IMR-90 (cell line): ENCODE results near the gene CREG2. TPM values are rescaled to one million over a fixed set of nuclear protein-coding genes. Genes with fewer than 3 reads are reported as not detected.

ENCODE experiments used
- ATAC-seq: fragments of 200-7000 bp; cut with Tn5 transposase; 2 replicates; pipeline ENCODE4 v1.9.1; 2020; ENCODE audit warnings: low read depth, mild to moderate bottlenecking, moderate library complexity
- BruUV-seq: library from RNA; stranded (reverse); fragments of 400-500 nt; replicated peaks from 2 replicates; lab custom pipeline; 2021; lab: Mats Ljungman, UMichigan
- CTCF ChIA-PET: fragments of 300-600 bp; formaldehyde crosslinking; extraction: SDS; loops from one replicate; lab custom pipeline; 2021; ENCODE audit warnings: antibody characterized with exemption; lab: Yijun Ruan, JAX
- POLR2A ChIA-PET: fragments of 300-600 bp; sonication (Branson Sonifier 250); formaldehyde crosslinking; loops from one replicate; lab custom pipeline; 2022; ENCODE audit warnings: antibody characterized with exemption; ENCODE audit not compliant: unreplicated experiment; lab: Charles Lee
- DNase-seq: peaks from one replicate; pipeline ENCODE4 v3.0.0; 2013
- H2AFZ ChIP-seq: replicated peaks from 2 replicates; pipeline ENCODE3; 2013; ENCODE audit warnings: low read length, mild to moderate bottlenecking; ENCODE audit not compliant: poor library complexity
- H2AK5ac ChIP-seq: 2 replicates; pipeline ENCODE4 v1.6.1; 2013; ENCODE audit warnings: low read depth, low read length, inconsistent platforms
- H2AK9ac ChIP-seq: replicated peaks from 2 replicates; pipeline ENCODE3; 2013; ENCODE audit warnings: mild to moderate bottlenecking, low read depth, low read length, moderate library complexity; ENCODE audit not compliant: poor library complexity
- H2BK120ac ChIP-seq: 2 replicates; pipeline ENCODE4 v1.6.1; 2013; ENCODE audit warnings: low read depth, low read length, inconsistent platforms
- H2BK15ac ChIP-seq: 3 replicates; pipeline ENCODE4 v1.6.1; 2013; ENCODE audit warnings: low read depth, low read length, inconsistent platforms
- H2BK20ac ChIP-seq: 2 replicates; pipeline ENCODE4 v1.6.1; 2013; ENCODE audit warnings: low read depth, mild to moderate bottlenecking, inconsistent platforms, low read length, moderate library complexity
- H2BK5ac ChIP-seq: 2 replicates; pipeline ENCODE4 v1.6.1; 2013; ENCODE audit warnings: mild to moderate bottlenecking, low read depth, low read length, inconsistent platforms; ENCODE audit not compliant: poor library complexity, severe bottlenecking
- H3K14ac ChIP-seq: replicated peaks from 2 replicates; pipeline ENCODE4 v1.6.1; 2013; ENCODE audit warnings: low read depth, low read length, inconsistent platforms
- H3K18ac ChIP-seq: 2 replicates; pipeline ENCODE4 v1.6.1; 2013; ENCODE audit warnings: low read depth, low read length, control low read depth
- H3K23ac ChIP-seq: 2 replicates; pipeline ENCODE4 v1.6.1; 2013; ENCODE audit warnings: low read depth, low read length, inconsistent platforms
- H3K27ac ChIP-seq: 2 replicates; pipeline ENCODE4 v1.5.1; 2013; ENCODE audit warnings: mild to moderate bottlenecking, control low read depth, low read length; ENCODE audit not compliant: insufficient read depth
- H3K27me3 ChIP-seq: 2 replicates; pipeline ENCODE4 v1.6.1; 2013; ENCODE audit warnings: low read length; ENCODE audit not compliant: control insufficient read depth, insufficient read depth
- H3K36me3 ChIP-seq: 2 replicates; pipeline ENCODE4 v1.6.1; 2013; ENCODE audit warnings: low read length, mixed read lengths; ENCODE audit not compliant: control insufficient read depth, insufficient read depth
- H3K4ac ChIP-seq: 2 replicates; pipeline ENCODE4 v1.6.1; 2013; ENCODE audit warnings: low read depth, low read length, inconsistent platforms
- H3K4me1 ChIP-seq: 2 replicates; pipeline ENCODE4 v1.6.1; 2013; ENCODE audit warnings: low read length, mixed read lengths; ENCODE audit not compliant: control insufficient read depth, insufficient read depth
- H3K4me2 ChIP-seq: 2 replicates; pipeline ENCODE4 v1.6.1; 2013; ENCODE audit warnings: low read depth, mild to moderate bottlenecking, control low read depth, low read length, moderate library complexity
- H3K4me3 ChIP-seq: 2 replicates; pipeline ENCODE4 v1.5.1; 2013; ENCODE audit warnings: low read depth, mild to moderate bottlenecking, control low read depth, low read length, moderate library complexity; ENCODE audit not compliant: insufficient read depth
- H3K56ac ChIP-seq: 2 replicates; pipeline ENCODE4 v1.6.1; 2013; ENCODE audit warnings: low read length, inconsistent platforms; ENCODE audit not compliant: insufficient read depth; ENCODE audit errors: extremely low read depth
- H3K79me1 ChIP-seq, 2 experiments: 2 replicates each; pipeline ENCODE4 v1.6.1; 2013; ENCODE audit warnings: low read length in 2 of 2, inconsistent platforms in 1 of 2, low read depth in 1 of 2
- H3K9ac ChIP-seq: 2 replicates; pipeline ENCODE4 v1.6.1; 2013; ENCODE audit warnings: low read depth, low read length, control low read depth
- H3K9me1 ChIP-seq: 2 replicates; pipeline ENCODE4 v1.6.1; 2013; ENCODE audit warnings: low read length, inconsistent platforms; ENCODE audit not compliant: insufficient read depth
- H3K9me3 ChIP-seq: 2 replicates; pipeline ENCODE4 v1.6.1; 2013; ENCODE audit warnings: low read length; ENCODE audit not compliant: control insufficient read depth, insufficient read depth
- H4K20me1 ChIP-seq: 2 replicates; pipeline ENCODE4 v1.6.1; 2013; ENCODE audit warnings: low read length, inconsistent platforms; ENCODE audit not compliant: insufficient read depth
- H4K5ac ChIP-seq: 2 replicates; pipeline ENCODE4 v1.6.1; 2013; ENCODE audit warnings: mild to moderate bottlenecking, low read depth, low read length, control low read depth
- H4K8ac ChIP-seq, 2 experiments: 2 replicates each; pipeline ENCODE4 v1.6.1; 2013; ENCODE audit warnings: low read depth in 2 of 2, low read length in 2 of 2, control low read depth in 1 of 2, inconsistent platforms in 1 of 2
- H4K91ac ChIP-seq: 2 replicates; pipeline ENCODE4 v1.6.1; 2013; ENCODE audit warnings: low read depth, low read length, inconsistent platforms; ENCODE audit not compliant: insufficient read depth
- CEBPB ChIP-seq: IDR thresholded peaks from 2 replicates; pipeline ENCODE4 v1.6.1; 2012; ENCODE audit warnings: low read depth, low read length, improper control_type of control experiment
- CHD1 ChIP-seq: IDR thresholded peaks from 2 replicates; pipeline ENCODE4 v1.6.1; 2012; ENCODE audit warnings: low read depth, low read length, improper control_type of control experiment
- CTCF ChIP-seq: conservative IDR thresholded peaks from 2 replicates; pipeline ENCODE4 v1.5.1; 2012; ENCODE audit warnings: mild to moderate bottlenecking, low read depth, low read length, improper control_type of control experiment
- ELK1 ChIP-seq: fragments of 150-350 bp; IDR thresholded peaks from 2 replicates; pipeline ENCODE4 v1.6.1; 2016; ENCODE audit warnings: low read depth, mild to moderate bottlenecking, low read length, moderate library complexity, borderline replicate concordance
- FOS ChIP-seq: fragments of 150-350 bp; IDR thresholded peaks from 2 replicates; pipeline ENCODE4 v1.6.1; 2016; ENCODE audit warnings: low read depth, low read length
- MAFK ChIP-seq: IDR thresholded peaks from 2 replicates; pipeline ENCODE4 v1.6.1; 2012; ENCODE audit warnings: low read depth, low read length, improper control_type of control experiment
- POLR2A ChIP-seq: IDR thresholded peaks from 2 replicates; pipeline ENCODE4 v1.6.1; 2012; ENCODE audit warnings: mild to moderate bottlenecking, low read depth, low read length
- RCOR1 ChIP-seq: IDR thresholded peaks from 2 replicates; pipeline ENCODE4 v1.6.1; 2012; ENCODE audit warnings: mild to moderate bottlenecking, low read length, improper control_type of control experiment; ENCODE audit not compliant: insufficient replicate concordance
- SMC3 ChIP-seq: fragments of 150-350 bp; IDR thresholded peaks from 2 replicates; pipeline ENCODE4 v1.6.1; 2016; ENCODE audit warnings: low read depth, mild to moderate bottlenecking, antibody characterized with exemption, low read length, moderate library complexity
- USF2 ChIP-seq: fragments of 150-350 bp; IDR thresholded peaks from 2 replicates; pipeline ENCODE4 v1.6.1; 2017; ENCODE audit warnings: mild to moderate bottlenecking, antibody characterized with exemption, low read length, low read depth
- WGBS, 2 experiments: methylation state at CpG; one replicate each; pipeline versions ENCODE4 v1.1.5 to v1.1.7; 2013; ENCODE audit warnings: missing lambda C conversion rate in 2 of 2; ENCODE audit not compliant: insufficient read length in 1 of 2; ENCODE audit errors: extremely low coverage in 2 of 2; 5-methylcytosine and 5-hydroxymethylcytosine counted together
- dilution Hi-C: fragments of 300-500 bp; cut with HindIII; formaldehyde crosslinking; loops from one replicate; pipeline ENCODE4 v1.14.3; 2018; ENCODE audit warnings: low sequenced_read_pairs; ENCODE audit not compliant: unreplicated experiment
- in situ Hi-C: fragments of 300-500 bp; cut with MboI; formaldehyde crosslinking; loops from 3 replicates; pipeline ENCODE4 v1.14.3; 2019; ENCODE audit warnings: low sequenced_read_pairs, inconsistent platforms, mixed read lengths
- intact Hi-C: fragments of 100-400 bp; cut with micrococcal nuclease; formaldehyde crosslinking; loops from 2 replicates; pipeline ENCODE4 v1.10.0; 2022
- polyA plus RNA-seq, 3 experiments: library from polyadenylated mRNA; depleted of rRNA; stranded (reverse); fragments of >200 nt; gene quantifications; 2 replicates each; pipeline ENCODE4 v1.2.3, GENCODE V29; 2012; ENCODE audit warnings: low replicate concordance in 1 of 3
- total RNA-seq: library from RNA; depleted of rRNA; stranded (reverse); fragments of >200 nt; gene quantifications from 2 replicates; pipeline ENCODE4 v1.2.3, GENCODE V29; 2012

The CREG2 gene
- total and polyA plus RNA-seq, 2 of the 4 experiments (the other 2 are of a cell fraction): 0.17 TPM; not detected in 1

- POLR2A ChIA-PET: no interaction called here
- in situ Hi-C loops: loop anchor here (10.0 kb wide), 1 partner anchor 429 kb away; no protein-coding TSS in a partner anchor
- no TSS peak for BruUV-seq
Observed at GRCh38 chr2:101405351-101405899, 18.1 kb upstream of the CREG2 start.

More at GRCh38 chr2:101405351-101405899, 18.1 kb upstream of the CREG2 start:
- WGBS, 2 experiments: no CpG with 5 or more reads among the region's 7 CpGs
- Histone ChIP-seq H4K5ac (no peak overlapping the region), H2BK120ac (no peak overlapping the region), H3K4me3 (no peak overlapping the region), H2AK5ac (no peak overlapping the region), H3K79me1 (no peaks in the 10 kb centered on the region), H4K8ac (no peak overlapping the region), H2BK15ac (no peak overlapping the region), H2AFZ (no peak overlapping the region), H3K9me1 (peaks cover 7% of the 10 kb centered on the region), H2BK20ac (no peak overlapping the region), H3K27me3 (no peaks in the 10 kb centered on the region), H3K56ac (no peak overlapping the region), H4K20me1 (no peaks in the 10 kb centered on the region), H2BK5ac (no peak overlapping the region), H3K4me2 (no peak overlapping the region), H4K91ac (no peak overlapping the region), H2AK9ac (no peak overlapping the region), H3K4me1 (peaks cover 4% of the 10 kb centered on the region), H3K18ac (no peak overlapping the region), H3K27ac (no peak overlapping the region), H3K23ac (no peak overlapping the region), H3K14ac (no peak overlapping the region), H3K9me3 (no peaks in the 10 kb centered on the region), H3K9ac (no peak overlapping the region), H3K4ac (no peak overlapping the region), H3K36me3 (no peaks in the 10 kb centered on the region)
- no peak for ATAC-seq
- no peak for DNase-seq
- intact Hi-C loops: no loop called here
- CTCF ChIA-PET: no interaction called here
- TF ChIP-seq RCOR1: no peak
- TF ChIP-seq USF2: no peak
- TF ChIP-seq CEBPB: no peak
- no peak for TF ChIP-seq CTCF
- no peak for TF ChIP-seq SMC3
- TF ChIP-seq FOS: no peak
- TF ChIP-seq POLR2A: no peak
- TF ChIP-seq ELK1: no peak
- TF ChIP-seq MAFK: no peak
- no peak for TF ChIP-seq CHD1
- dilution Hi-C loops: no loop called here
